Activated CD8-positive, alpha-beta T cell treated with anti-CD3 and anti-CD28 coated beads for 36 hours (primary cell): Measurements from ENCODE around the gene NDP. TPM values are rescaled to one million over a fixed set of nuclear protein-coding genes. Genes with fewer than 3 reads are reported as not detected.

Experiments
- total RNA-seq, 2 experiments: library from RNA; stranded (reverse); gene quantifications; one replicate each; pipeline ENCODE4 v1.2.3, GENCODE V29; 2021

Gene NDP
- total RNA-seq, 2 experiments from 2014 or later = not detected

Other genes with a start within 250 kb of the NDP start
- gene MAOB, start 90.9 kb downstream of the NDP start, total RNA-seq = not detected